IMR-90 (cell line): Measurements from ENCODE around the gene RAPGEF1.

ENCODE experiments used
- BHLHE40 ChIP-seq: fragments of 150-350 bp; IDR thresholded peaks from 2 replicates; pipeline ENCODE4 v1.6.1; 2016; ENCODE audit warnings: mild to moderate bottlenecking, low read depth, low read length
- FOS ChIP-seq: fragments of 150-350 bp; IDR thresholded peaks from 2 replicates; pipeline ENCODE4 v1.6.1; 2016; ENCODE audit warnings: low read depth, low read length
- MAFK ChIP-seq: IDR thresholded peaks from 2 replicates; pipeline ENCODE4 v1.6.1; 2012; ENCODE audit warnings: low read depth, low read length, improper control_type of control experiment
- POLR2A ChIP-seq: IDR thresholded peaks from 2 replicates; pipeline ENCODE4 v1.6.1; 2012; ENCODE audit warnings: mild to moderate bottlenecking, low read depth, low read length
- RAD21 ChIP-seq: IDR thresholded peaks from 2 replicates; pipeline ENCODE4 v1.6.1; 2012; ENCODE audit warnings: low read length, improper control_type of control experiment
- RFX5 ChIP-seq: IDR thresholded peaks from 2 replicates; pipeline ENCODE4 v1.8.0; 2012; ENCODE audit warnings: low read depth, mild to moderate bottlenecking, low read length, moderate library complexity
- SMC3 ChIP-seq: fragments of 150-350 bp; IDR thresholded peaks from 2 replicates; pipeline ENCODE4 v1.6.1; 2016; ENCODE audit warnings: low read depth, mild to moderate bottlenecking, antibody characterized with exemption, low read length, moderate library complexity
- TF ChIP-seq, protein P1 (sequence below): conservative IDR thresholded peaks from 2 replicates; pipeline ENCODE4 v1.5.1; 2012; ENCODE audit warnings: mild to moderate bottlenecking, low read depth, low read length, improper control_type of control experiment

DNA sequence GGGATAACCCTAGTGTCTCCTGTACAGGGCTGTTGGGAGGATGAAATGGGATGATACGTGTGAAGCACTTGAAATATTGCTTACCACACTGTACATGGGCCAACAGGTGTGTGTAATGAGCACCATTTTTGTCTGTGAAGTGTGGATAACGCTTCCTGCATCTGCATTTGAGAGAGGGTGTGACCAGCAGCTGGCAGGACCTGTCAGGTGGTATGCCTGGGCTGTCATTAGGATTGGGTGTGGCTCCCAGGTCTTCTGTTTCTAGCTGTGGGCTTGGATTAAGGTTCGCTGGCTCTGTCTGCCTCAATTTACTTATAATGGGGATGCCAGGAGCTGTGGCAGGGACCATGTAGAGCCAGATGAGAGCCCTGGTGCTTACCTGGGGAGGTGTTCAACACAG, 120.2 kb downstream of the RAPGEF1 start:
- TF ChIP-seq, protein P1, sequence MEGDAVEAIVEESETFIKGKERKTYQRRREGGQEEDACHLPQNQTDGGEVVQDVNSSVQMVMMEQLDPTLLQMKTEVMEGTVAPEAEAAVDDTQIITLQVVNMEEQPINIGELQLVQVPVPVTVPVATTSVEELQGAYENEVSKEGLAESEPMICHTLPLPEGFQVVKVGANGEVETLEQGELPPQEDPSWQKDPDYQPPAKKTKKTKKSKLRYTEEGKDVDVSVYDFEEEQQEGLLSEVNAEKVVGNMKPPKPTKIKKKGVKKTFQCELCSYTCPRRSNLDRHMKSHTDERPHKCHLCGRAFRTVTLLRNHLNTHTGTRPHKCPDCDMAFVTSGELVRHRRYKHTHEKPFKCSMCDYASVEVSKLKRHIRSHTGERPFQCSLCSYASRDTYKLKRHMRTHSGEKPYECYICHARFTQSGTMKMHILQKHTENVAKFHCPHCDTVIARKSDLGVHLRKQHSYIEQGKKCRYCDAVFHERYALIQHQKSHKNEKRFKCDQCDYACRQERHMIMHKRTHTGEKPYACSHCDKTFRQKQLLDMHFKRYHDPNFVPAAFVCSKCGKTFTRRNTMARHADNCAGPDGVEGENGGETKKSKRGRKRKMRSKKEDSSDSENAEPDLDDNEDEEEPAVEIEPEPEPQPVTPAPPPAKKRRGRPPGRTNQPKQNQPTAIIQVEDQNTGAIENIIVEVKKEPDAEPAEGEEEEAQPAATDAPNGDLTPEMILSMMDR: no peak
- TF ChIP-seq BHLHE40 (no peak), POLR2A (no peak), RFX5 (no peak), SMC3 (no peak), FOS (no peak), MAFK (no peak), RAD21 (no peak)
